Esophagus (tissue), 2 donors: Measurements from ENCODE around the gene RAD18. TPM values are rescaled to one million over a fixed set of nuclear protein-coding genes. Genes with fewer than 3 reads are reported as not detected.

ENCODE experiments used
- H3K27ac ChIP-seq, 2 donors: one replicate each; pipeline ENCODE4 v1.5.1; 2013; ENCODE audit warnings: low read depth in 2 of 2, mild to moderate bottlenecking in 2 of 2, inconsistent platforms in 1 of 2, low read length in 1 of 2, moderate library complexity in 1 of 2
- H3K27me3 ChIP-seq, 2 donors: one replicate each; pipeline ENCODE4 v1.6.1; 2013; ENCODE audit warnings: low read length in 2 of 2, control low read depth in 1 of 2, mild to moderate bottlenecking in 1 of 2; ENCODE audit not compliant: insufficient read depth in 2 of 2, control insufficient read depth in 1 of 2
- H3K36me3 ChIP-seq, 2 donors: one replicate each; pipeline ENCODE4 v1.6.1; 2013; ENCODE audit warnings: low read length in 1 of 2; ENCODE audit not compliant: control insufficient read depth in 2 of 2, insufficient read depth in 2 of 2
- H3K4me1 ChIP-seq, 2 donors: one replicate each; pipeline ENCODE4 v1.6.1; 2013; ENCODE audit warnings: low read length in 1 of 2; ENCODE audit not compliant: control insufficient read depth in 2 of 2, insufficient read depth in 2 of 2
- H3K4me3 ChIP-seq, 2 donors: one replicate each; pipeline ENCODE4 v1.5.1; 2013; ENCODE audit warnings: low read length in 2 of 2, mild to moderate bottlenecking in 2 of 2, low read depth in 1 of 2, moderate library complexity in 1 of 2
- H3K9me3 ChIP-seq, 2 donors: one replicate each; pipeline ENCODE4 v1.6.1; 2013; ENCODE audit warnings: mild to moderate bottlenecking in 2 of 2, low read depth in 1 of 2, low read length in 1 of 2, moderate library complexity in 1 of 2; ENCODE audit not compliant: control insufficient read depth in 2 of 2, insufficient read depth in 1 of 2
- WGBS, 2 donors: extraction: QIAGEN DNeasy Blood & Tissue Kit; methylation state at CpG; one replicate each; pipeline ENCODE4 v1.1.7; 2013; 5-methylcytosine and 5-hydroxymethylcytosine counted together
- polyA plus RNA-seq, 2 donors: library from polyadenylated mRNA; stranded (reverse); fragments of 200-250 nt; gene quantifications; one replicate each; pipeline ENCODE4 v1.2.3, GENCODE V29; 2013
- donor health status: healthy with polysubstance abuse.
- donor health status: Bipolar disorder and iron deficiency.

The RAD18 gene
- polyA plus RNA-seq, 2 donors: 2.4 to 2.5 TPM

DNA sequence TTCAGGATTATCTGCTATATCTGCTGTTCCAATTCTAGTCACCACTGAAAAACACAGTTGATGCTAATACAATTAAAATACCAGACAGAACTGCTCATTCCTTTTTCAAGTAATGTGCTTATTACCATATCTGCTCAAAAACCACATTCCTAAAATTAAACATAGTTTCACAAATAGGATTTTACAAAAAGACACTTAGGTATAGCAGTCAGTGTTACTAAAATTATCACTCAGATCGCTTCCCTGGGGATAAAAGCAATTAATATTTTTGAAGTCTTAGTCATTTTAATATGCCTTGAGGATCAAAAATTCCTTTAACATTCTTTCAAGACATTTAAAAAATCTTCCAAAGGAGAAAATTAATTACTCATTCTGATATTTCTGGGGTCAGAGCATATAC lies 71.5 kb downstream of the RAD18 start:
- Histone ChIP-seq H3K4me1 (no peaks in the 10 kb centered on the region), H3K9me3 (no peaks in the 10 kb centered on the region), H3K27me3 (no peaks in the 10 kb centered on the region), H3K4me3 (no peak overlapping the region), H3K36me3 (peaks cover 0 to 6% of the 10 kb centered on the region in 2 donors), H3K27ac (no peak overlapping the region)
- 64 to 86% methylated on average over 1 of the region's 1 CpG for WGBS, 2 donors

DNA sequence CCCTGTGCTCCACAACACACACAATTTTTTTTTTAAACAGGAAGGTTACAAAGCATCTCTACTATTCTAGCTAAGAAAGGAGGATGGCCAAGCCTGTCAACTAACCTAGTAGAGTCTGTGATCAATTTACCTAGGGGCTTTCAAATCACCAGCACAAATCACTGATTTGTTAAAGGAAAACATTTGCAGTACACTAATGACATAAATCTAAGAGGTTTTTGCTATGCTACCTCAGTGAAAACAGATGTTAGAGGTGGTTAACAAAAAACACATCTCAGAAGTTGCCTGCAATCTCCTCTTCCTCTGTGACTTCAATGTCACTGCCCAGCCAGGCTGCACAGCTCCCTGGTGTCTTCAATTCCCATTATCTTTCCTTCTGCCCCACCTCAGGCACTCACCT lies 72.0 kb downstream of the RAD18 start:
- no peaks in the 10 kb centered on the region for H3K9me3 ChIP-seq
- no peak overlapping the region for H3K27ac ChIP-seq
- H3K36me3 ChIP-seq: peaks cover 0 to 4% of the 10 kb centered on the region in 2 donors
- no peak overlapping the region for H3K4me3 ChIP-seq
- H3K27me3 ChIP-seq: no peaks in the 10 kb centered on the region
- H3K4me1 ChIP-seq: no peaks in the 10 kb centered on the region

DNA sequence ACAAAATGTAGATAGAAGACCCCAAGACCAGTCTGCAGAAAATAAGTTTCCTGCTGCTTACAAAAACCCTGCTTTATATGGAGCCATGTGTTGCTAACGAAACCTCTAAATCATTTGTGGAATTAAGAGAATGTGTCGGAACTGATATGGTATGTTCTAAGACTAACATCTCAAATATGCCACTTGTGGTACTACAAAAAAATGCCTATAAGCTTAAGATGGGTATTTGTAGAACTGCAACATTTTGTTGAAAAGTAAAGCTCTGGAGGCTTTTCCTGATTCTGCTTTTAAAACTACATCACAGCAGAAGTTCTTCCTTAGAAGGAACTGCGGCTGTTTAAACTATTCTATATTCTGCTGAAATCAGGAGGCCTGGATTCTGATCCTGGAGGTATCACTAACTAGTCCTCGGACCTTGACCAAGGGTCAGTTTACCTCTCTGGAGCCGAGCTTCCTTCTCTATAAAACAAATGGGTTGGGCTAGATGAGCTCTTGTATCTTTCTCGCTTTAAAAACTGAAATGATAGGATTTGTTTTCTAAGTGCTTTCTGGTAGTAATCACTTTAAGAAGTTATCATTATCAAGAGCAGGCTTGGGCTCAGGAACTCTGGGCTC lies 74.9 kb downstream of the RAD18 start:
- Histone ChIP-seq H3K27ac (no peak overlapping the region), H3K4me3 (no peak overlapping the region), H3K27me3 (no peaks in the 10 kb centered on the region), H3K36me3 (peaks cover 0 to 4% of the 10 kb centered on the region in 2 donors), H3K9me3 (no peaks in the 10 kb centered on the region), H3K4me1 (no peaks in the 10 kb centered on the region)
- 88 to 92% methylated on average over 6 of the region's 6 CpGs for WGBS, 2 donors

DNA sequence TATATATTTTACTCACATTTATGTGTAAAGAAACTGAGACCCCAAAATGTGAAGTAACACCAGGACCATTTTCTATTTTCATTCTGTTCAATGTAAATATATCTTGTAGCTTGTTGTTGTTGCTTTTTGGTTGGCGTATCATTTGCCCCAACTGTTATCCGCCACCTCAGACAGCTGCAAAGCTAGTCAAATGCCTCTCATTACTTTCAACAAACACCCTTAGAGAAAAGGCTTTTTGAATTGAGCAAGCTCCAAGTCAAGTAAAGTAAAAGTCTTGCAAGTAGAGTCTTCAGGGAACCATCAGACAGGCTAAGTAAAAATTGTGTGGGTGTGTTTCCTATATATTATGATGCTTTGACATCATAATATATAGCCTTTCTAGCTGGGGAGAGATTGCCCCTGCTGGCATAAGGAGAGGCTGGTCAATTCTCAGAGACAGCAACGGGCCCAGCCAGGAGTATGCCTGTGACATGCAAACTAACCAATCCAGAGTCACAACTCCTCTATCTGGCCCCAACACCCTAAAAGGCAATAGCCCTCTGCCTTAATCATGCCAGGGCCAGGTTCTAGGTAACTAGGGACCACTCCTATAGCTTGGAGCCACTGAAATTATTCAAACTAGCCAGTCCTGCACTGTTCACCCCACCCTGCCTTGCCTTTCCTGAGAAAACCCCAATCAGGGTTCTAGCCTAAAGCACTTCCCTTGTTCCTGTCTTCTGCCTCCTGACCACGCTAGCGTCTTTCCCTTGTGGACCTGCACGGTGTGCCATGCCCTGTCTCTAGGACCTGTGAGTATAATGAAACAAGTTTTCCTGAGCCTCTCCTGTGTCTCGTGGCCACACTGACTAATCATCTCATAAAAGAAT lies 75.6 kb downstream of the RAD18 start:
- no peaks in the 10 kb centered on the region for H3K9me3 ChIP-seq
- WGBS, 2 donors: 77 to 87% methylated on average over 7 of the region's 7 CpGs

DNA sequence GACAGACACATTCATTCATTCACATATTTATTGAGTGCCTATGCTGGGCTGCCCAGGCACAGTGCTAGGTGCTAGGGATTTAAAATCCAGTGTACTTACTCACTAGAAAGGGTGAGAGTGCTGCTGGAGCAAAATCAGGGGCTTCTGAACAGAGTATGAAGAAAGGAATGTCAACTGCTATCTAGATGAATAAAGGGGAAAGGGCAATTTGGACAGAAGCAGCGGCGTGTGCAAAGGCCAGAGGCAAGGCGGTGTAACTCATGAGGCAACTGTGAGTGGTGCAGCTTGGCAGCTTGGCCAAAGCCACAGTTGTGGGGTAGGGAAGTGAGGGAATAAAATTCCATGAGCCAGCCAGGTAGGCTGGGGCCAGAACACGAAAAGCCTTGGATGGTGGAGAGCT lies 76.7 kb downstream of the RAD18 start:
- 71 to 82% methylated on average over 4 of the region's 4 CpGs for WGBS, 2 donors
- no peaks in the 10 kb centered on the region for H3K4me1 ChIP-seq
- peaks cover 0 to 2% of the 10 kb centered on the region in 2 donors for H3K36me3 ChIP-seq
- no peaks in the 10 kb centered on the region for H3K27me3 ChIP-seq
- no peak overlapping the region for H3K27ac ChIP-seq
- no peaks in the 10 kb centered on the region for H3K9me3 ChIP-seq
- no peak overlapping the region for H3K4me3 ChIP-seq

More for the DNA sequence above, 75.6 kb downstream of the RAD18 start:
- no peak overlapping the region for H3K4me3 ChIP-seq
- H3K36me3 ChIP-seq: peaks cover 0 to 4% of the 10 kb centered on the region in 2 donors
- H3K4me1 ChIP-seq: no peaks in the 10 kb centered on the region
- H3K27ac ChIP-seq: no peak overlapping the region
- H3K27me3 ChIP-seq: no peaks in the 10 kb centered on the region

DNA sequence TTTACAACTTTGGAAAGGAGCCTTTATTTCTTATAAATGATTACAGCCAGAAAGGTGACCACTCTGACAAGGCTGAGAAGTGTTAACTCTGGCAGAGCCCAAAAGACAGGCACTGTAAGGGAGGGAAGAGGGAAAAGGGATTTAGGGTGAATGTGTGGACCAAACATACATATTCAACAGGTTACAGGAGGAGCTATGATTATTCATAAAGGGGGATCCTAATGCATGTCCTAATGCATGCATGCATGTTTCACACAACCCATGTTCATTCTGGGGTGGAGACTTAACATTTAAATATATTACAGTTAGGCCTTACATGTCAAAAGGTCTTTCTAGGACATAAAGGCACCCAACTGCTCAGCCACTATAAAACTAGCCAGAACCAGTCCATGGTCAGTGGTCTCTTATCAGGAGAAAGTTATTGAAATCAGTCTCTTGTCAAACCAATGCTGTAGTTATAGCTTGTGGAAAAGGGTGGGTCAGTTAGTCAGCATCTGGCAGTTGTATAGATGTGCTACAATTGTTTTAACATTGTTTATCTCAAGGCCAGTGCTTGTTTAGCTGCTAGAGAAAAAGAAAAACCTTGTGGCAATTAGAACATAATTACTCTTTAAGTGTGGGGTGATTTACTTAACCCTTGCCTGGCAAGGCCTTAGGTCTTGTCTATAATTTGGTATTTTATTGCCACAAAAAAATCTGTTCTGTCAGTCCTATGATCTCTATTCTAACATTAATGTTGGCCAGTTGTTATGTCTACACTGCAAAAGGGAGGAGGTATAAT lies 77.5 kb downstream of the RAD18 start:
- H3K9me3 ChIP-seq: no peaks in the 10 kb centered on the region
- H3K27ac ChIP-seq: no peak overlapping the region
- H3K27me3 ChIP-seq: no peaks in the 10 kb centered on the region
- peaks cover 0 to 2% of the 10 kb centered on the region in 2 donors for H3K36me3 ChIP-seq
- H3K4me1 ChIP-seq: no peaks in the 10 kb centered on the region
- H3K4me3 ChIP-seq: no peak overlapping the region

DNA sequence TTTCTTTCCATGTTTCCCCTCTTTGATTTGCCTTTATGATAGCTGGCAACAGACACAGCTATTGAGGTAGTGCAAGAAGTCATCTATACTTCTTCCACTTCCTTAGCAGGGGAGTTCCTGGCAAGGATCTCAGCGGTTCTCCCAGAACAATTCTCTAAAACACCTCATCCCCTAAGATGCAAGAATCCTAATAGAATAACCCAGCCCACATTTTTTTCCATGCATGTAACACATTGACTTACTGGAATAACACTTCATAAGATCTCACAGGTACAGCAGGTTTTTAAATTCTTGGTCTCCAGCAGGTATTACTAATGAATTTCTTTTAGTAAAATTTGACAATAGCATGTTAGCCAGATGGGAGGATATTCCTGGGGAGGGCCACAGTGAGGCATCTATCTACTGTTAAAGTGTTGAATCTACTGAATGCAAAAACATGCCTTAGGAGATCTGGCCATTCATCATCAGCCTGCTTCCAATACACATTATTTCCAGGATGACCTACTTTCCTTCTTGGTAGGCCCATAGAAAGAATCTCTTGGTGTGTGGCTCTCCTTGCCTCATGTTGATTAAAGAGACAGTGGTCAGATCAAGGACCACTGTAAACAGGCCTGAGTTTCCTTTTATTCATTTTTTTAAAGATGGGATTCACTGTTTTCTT lies 78.5 kb downstream of the RAD18 start:
- Histone ChIP-seq H3K27ac (no peak overlapping the region), H3K9me3 (no peaks in the 10 kb centered on the region), H3K4me1 (no peaks in the 10 kb centered on the region), H3K4me3 (no peak overlapping the region), H3K27me3 (no peaks in the 10 kb centered on the region), H3K36me3 (peaks cover 0 to 2% of the 10 kb centered on the region in 2 donors)
- 88 to 89% methylated on average over 1 of the region's 1 CpG for WGBS, 2 donors

DNA sequence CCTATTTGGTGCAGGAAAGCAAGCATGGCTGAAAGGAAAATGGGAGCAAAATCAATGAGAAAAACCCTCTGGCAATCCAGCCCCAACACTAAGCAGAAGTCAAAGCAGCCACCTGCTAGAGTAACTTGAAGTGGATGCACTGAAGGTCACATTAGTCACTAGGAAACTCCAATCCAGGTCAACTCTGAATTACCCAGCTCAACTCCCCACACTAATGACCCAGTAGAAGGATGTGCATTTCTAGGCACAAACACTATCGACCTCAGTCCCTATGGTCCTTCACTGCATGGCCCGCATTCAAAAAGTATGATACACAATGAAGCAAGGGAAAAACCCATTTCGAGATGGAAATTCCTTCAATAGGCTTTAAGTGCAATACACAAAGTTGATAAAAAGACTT lies 80.6 kb downstream of the RAD18 start:
- no peak overlapping the region for H3K27ac ChIP-seq
- H3K36me3 ChIP-seq: peaks cover 0 to 4% of the 10 kb centered on the region in 2 donors
- WGBS, 2 donors: 94 to 97% methylated on average over 3 of the region's 3 CpGs

DNA sequence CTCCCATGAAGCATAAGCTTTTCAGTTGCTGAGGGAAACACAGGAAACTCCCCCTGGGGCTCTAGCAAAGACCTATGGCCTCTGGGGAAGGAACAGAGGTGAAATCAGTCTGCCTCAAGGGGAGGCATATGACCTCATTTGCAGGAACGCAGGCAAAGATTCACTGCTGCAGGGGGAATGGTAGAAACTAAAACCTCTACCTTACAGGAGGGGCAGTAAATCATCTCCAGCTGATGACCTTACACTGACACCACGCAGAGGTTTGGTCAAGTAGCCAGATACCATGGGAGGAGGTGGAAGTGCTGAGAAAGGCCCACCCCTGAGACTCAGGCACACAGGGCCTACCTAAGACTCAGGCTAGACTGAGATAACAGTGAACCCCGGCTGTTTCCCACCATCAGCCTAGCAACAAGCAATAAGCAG lies 81.1 kb downstream of the RAD18 start:
- H3K4me3 ChIP-seq: no peak overlapping the region
- no peak overlapping the region for H3K27ac ChIP-seq
- H3K36me3 ChIP-seq: peaks cover 0 to 4% of the 10 kb centered on the region in 2 donors
- H3K27me3 ChIP-seq: no peaks in the 10 kb centered on the region
- 73 to 77% methylated on average over 3 of the region's 3 CpGs for WGBS, 2 donors
- no peaks in the 10 kb centered on the region for H3K9me3 ChIP-seq
- H3K4me1 ChIP-seq: no peaks in the 10 kb centered on the region

More for the DNA sequence above, 80.6 kb downstream of the RAD18 start:
- no peak overlapping the region for H3K4me3 ChIP-seq
- no peaks in the 10 kb centered on the region for H3K9me3 ChIP-seq
- no peaks in the 10 kb centered on the region for H3K27me3 ChIP-seq
- H3K4me1 ChIP-seq: no peaks in the 10 kb centered on the region
